Measurements from ENCODE around the gene CASS4.

DNA sequence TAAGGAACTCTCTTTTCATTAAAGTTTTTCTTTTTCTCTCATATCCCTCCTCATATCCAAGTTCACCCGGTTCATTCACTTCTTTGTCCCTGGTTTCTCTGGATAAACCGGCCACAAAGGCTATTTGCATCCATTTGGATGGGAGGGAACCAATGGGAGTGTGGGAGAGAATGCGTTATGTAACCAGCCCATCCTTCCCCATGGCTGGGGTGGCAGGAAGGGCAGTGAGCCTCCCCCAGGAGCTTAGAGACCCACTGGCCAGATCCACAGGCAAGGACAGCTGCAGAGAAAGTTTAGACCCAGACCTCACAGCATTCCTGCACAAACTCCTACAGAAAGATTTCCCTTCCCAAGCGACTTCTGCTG is 10.7 kb downstream of the CASS4 start:
- no peak for TF ChIP-seq POLR2A (IDR thresholded peaks at IDR 0.05; ENCODE audit: extremely low read depth, insufficient read length)
- TF ChIP-seq, protein P1, sequence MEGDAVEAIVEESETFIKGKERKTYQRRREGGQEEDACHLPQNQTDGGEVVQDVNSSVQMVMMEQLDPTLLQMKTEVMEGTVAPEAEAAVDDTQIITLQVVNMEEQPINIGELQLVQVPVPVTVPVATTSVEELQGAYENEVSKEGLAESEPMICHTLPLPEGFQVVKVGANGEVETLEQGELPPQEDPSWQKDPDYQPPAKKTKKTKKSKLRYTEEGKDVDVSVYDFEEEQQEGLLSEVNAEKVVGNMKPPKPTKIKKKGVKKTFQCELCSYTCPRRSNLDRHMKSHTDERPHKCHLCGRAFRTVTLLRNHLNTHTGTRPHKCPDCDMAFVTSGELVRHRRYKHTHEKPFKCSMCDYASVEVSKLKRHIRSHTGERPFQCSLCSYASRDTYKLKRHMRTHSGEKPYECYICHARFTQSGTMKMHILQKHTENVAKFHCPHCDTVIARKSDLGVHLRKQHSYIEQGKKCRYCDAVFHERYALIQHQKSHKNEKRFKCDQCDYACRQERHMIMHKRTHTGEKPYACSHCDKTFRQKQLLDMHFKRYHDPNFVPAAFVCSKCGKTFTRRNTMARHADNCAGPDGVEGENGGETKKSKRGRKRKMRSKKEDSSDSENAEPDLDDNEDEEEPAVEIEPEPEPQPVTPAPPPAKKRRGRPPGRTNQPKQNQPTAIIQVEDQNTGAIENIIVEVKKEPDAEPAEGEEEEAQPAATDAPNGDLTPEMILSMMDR (IDR thresholded peaks at IDR 0.05; ENCODE audit: low read depth, low read length): no peak
- TF ChIP-seq, protein P2, sequence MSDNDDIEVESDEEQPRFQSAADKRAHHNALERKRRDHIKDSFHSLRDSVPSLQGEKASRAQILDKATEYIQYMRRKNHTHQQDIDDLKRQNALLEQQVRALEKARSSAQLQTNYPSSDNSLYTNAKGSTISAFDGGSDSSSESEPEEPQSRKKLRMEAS (IDR thresholded peaks at IDR 0.05; ENCODE audit: low read depth, low read length): no peak

All from NB4 (cell line).